OCI-LY1 (cell line): ENCODE results near the gene CFAP77.

Experiments used
- H2AFZ ChIP-seq: fragments of 200-600 bp; sonication (generic), shearing (Covaris generic); 2 replicates; pipeline ENCODE4 v1.6.0; 2014; ENCODE audit warnings: antibody characterized with exemption, mild to moderate bottlenecking, low read length
- H3F3A ChIP-seq: fragments of 200-600 bp; sonication (generic), shearing (Covaris generic); 2 replicates; pipeline ENCODE4 v1.6.0; 2014; ENCODE audit warnings: mild to moderate bottlenecking, antibody characterized with exemption, low read length, moderate library complexity; ENCODE audit not compliant: insufficient read depth
- H3K27ac ChIP-seq: fragments of 200-600 bp; sonication (generic); 2 replicates; pipeline ENCODE4 v1.5.1; 2014; ENCODE audit warnings: low read length, mixed run types, mild to moderate bottlenecking, low read depth; ENCODE audit not compliant: poor library complexity, severe bottlenecking
- H3K27me3 ChIP-seq: fragments of 200-600 bp; sonication (generic); 2 replicates; pipeline ENCODE4 v1.6.0; 2014; ENCODE audit warnings: antibody characterized with exemption, mild to moderate bottlenecking, low read length, moderate library complexity; ENCODE audit not compliant: insufficient read depth
- H3K36me3 ChIP-seq: fragments of 200-600 bp; sonication (generic); 2 replicates; pipeline ENCODE4 v1.6.1; 2014; ENCODE audit warnings: mild to moderate bottlenecking, antibody characterized with exemption, low read length, moderate library complexity, mixed read lengths; ENCODE audit not compliant: insufficient read depth
- H3K4me1 ChIP-seq: fragments of 200-600 bp; sonication (generic); 2 replicates; pipeline ENCODE4 v1.5.1; 2014; ENCODE audit warnings: mild to moderate bottlenecking, low read length, moderate library complexity; ENCODE audit not compliant: insufficient read depth, severe bottlenecking
- H3K4me2 ChIP-seq: fragments of 200-600 bp; sonication (generic), shearing (Covaris generic); 2 replicates; pipeline ENCODE4 v1.6.1; 2014; ENCODE audit warnings: low read length
- H3K4me3 ChIP-seq: fragments of 200-600 bp; sonication (generic); 2 replicates; pipeline ENCODE4 v1.5.1; 2014; ENCODE audit warnings: low read length, low read depth, mild to moderate bottlenecking, mixed read lengths; ENCODE audit not compliant: poor library complexity, severe bottlenecking
- H3K79me2 ChIP-seq: fragments of 200-600 bp; shearing (Covaris generic); 2 replicates; pipeline ENCODE4 v1.6.1; 2016; ENCODE audit warnings: mixed run types, low read length, mixed read lengths; ENCODE audit not compliant: insufficient read depth
- H3K9ac ChIP-seq: fragments of 200-600 bp; sonication (generic), shearing (Covaris generic); 2 replicates; pipeline ENCODE4 v1.6.1; 2014; ENCODE audit warnings: mild to moderate bottlenecking, low read length, mixed read lengths
- H3K9me2 ChIP-seq: fragments of 200-600 bp; sonication (generic), shearing (Covaris generic); 2 replicates; pipeline ENCODE4 v1.6.1; 2014; ENCODE audit warnings: low read depth, mild to moderate bottlenecking, low read length, mixed read lengths
- H3K9me3 ChIP-seq: fragments of 200-600 bp; shearing (Covaris generic); 2 replicates; pipeline ENCODE4 v1.6.1; 2014; ENCODE audit warnings: low read length, mixed read lengths
- H4K20me1 ChIP-seq: fragments of 200-600 bp; sonication (generic), shearing (Covaris generic); 2 replicates; pipeline ENCODE4 v1.6.0; 2016; ENCODE audit warnings: mild to moderate bottlenecking, low read length; ENCODE audit not compliant: insufficient read depth
- EZH2 ChIP-seq: fragments of 200-600 bp; sonication (generic), shearing (Covaris generic); IDR thresholded peaks from 2 replicates; pipeline ENCODE4 v1.8.0; 2017; ENCODE audit warnings: borderline replicate concordance, mixed run types, mild to moderate bottlenecking, antibody characterized with exemption, low read length, moderate library complexity, mixed read lengths
- TF ChIP-seq, protein P1 (sequence below): fragments of 200-600 bp; sonication (generic), shearing (Covaris generic); IDR thresholded peaks from 2 replicates; pipeline ENCODE4 v1.5.1; 2017; ENCODE audit warnings: mild to moderate bottlenecking, antibody characterized with exemption, low read length, moderate library complexity, mixed read lengths

CFAP77 gene

DNA sequence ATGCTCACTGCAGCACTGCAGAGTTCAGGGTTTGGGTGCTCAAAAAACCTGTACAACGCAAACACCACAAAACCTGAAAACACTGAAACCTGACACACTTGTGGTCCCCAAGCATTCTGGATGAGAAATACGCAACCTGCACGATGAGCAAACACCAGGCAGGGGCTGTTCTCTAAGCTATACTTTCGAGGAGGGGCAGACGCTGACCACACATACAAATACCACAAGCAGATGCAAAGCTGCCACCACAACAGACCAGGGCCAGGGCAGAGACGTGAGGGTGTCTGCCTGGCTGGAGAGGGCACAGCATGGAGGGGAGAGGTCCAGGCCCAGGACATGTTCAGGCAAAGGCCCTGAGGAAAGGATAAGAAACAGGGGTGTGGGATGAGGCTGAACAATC is 195.4 kb downstream of the CFAP77 start:
- Histone ChIP-seq H3K27me3 (no peaks in the 10 kb centered on the region), H2AFZ (no peak overlapping the region), H3K36me3 (peaks cover 49% of the 10 kb centered on the region; the same call in 1 of the 2 replicates), H3K4me1 (no peaks in the 10 kb centered on the region), H3K9ac (no peak overlapping the region), H4K20me1 (no peaks in the 10 kb centered on the region), H3K9me3 (no peaks in the 10 kb centered on the region), H3K9me2 (no peaks in the 10 kb centered on the region), H3K27ac (no peak overlapping the region), H3F3A (no peaks in the 10 kb centered on the region), H3K79me2 (no peaks in the 10 kb centered on the region), H3K4me2 (no peak overlapping the region), H3K4me3 (no peak overlapping the region)
- TF ChIP-seq EZH2, result no peak
- TF ChIP-seq, protein P1, sequence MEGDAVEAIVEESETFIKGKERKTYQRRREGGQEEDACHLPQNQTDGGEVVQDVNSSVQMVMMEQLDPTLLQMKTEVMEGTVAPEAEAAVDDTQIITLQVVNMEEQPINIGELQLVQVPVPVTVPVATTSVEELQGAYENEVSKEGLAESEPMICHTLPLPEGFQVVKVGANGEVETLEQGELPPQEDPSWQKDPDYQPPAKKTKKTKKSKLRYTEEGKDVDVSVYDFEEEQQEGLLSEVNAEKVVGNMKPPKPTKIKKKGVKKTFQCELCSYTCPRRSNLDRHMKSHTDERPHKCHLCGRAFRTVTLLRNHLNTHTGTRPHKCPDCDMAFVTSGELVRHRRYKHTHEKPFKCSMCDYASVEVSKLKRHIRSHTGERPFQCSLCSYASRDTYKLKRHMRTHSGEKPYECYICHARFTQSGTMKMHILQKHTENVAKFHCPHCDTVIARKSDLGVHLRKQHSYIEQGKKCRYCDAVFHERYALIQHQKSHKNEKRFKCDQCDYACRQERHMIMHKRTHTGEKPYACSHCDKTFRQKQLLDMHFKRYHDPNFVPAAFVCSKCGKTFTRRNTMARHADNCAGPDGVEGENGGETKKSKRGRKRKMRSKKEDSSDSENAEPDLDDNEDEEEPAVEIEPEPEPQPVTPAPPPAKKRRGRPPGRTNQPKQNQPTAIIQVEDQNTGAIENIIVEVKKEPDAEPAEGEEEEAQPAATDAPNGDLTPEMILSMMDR, result no peak

DNA sequence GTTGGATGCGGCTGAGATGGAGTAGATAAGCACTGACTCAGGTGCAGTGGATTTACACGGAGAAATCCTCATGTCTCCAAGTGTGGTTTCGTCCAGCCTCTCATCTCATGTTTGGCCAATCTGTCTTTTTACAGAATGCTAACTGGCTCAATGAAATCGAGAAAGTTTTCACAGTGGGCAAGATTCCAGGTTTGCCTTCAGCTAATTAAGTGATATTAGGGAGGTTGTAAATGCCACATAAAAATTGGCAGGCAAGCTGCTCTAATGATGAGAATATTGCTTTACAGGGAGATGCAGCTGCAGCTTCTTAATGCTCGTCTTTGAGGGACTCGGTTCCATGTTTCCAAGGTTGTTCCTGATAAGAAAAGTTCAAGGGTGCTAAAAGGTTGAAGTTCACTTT is 196.1 kb downstream of the CFAP77 start:
- Histone ChIP-seq H3K4me3 (no peak overlapping the region), H3K27ac (no peak overlapping the region), H3K4me1 (no peaks in the 10 kb centered on the region), H3K36me3 (peaks cover 53% of the 10 kb centered on the region; the same call in 1 of the 2 replicates), H3F3A (no peaks in the 10 kb centered on the region), H3K9me2 (no peaks in the 10 kb centered on the region), H4K20me1 (no peaks in the 10 kb centered on the region), H2AFZ (no peak overlapping the region), H3K27me3 (no peaks in the 10 kb centered on the region), H3K79me2 (no peaks in the 10 kb centered on the region), H3K9ac (no peak overlapping the region), H3K4me2 (no peak overlapping the region), H3K9me3 (no peaks in the 10 kb centered on the region)
- TF ChIP-seq, protein P1, result no peak
- TF ChIP-seq EZH2, result no peak

DNA sequence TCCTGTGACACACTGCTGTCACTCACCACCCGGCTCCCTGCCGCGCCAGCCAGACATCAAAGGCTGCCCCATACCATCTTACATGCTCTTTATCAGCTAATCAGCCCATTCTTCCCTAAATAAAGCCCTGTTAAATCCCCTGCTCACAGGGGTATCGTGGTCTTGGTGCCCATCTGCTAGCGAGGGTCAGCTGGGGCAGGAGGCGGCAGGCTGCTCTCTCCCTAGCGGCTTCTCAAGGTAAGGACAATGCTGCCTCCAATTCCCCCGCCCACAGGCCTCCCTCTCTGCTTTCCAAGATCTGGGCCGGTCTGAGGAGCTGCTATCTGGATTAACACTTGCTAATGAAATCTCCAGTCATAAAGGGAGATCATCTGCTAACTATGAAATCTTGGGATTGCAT is 199.2 kb downstream of the CFAP77 start:
- no peak overlapping the region for H3K27ac ChIP-seq

DNA sequence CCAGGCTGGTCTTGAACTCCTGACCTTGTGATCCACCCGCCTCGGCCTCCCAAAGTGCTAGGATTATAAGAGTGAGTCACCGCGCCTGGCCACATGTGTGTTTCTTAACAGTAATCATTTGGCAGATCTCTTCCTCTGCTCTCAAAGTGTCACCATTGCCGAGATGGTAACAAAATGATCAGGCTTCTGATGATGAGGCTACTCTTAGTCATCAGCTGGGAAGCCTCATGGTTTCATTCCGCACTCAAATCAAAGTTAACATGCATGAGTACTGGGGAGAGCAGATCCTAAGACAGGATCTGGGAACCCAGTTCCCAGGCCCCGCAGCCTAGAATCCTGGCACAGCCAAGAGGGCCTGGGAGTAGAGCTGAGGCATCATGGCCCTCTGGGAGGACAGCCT is 199.8 kb downstream of the CFAP77 start:
- Histone ChIP-seq H4K20me1 (no peaks in the 10 kb centered on the region), H3K4me3 (no peak overlapping the region), H3K9ac (no peak overlapping the region), H3K4me2 (no peak overlapping the region), H3K27ac (no peak overlapping the region), H3K27me3 (no peaks in the 10 kb centered on the region), H3K4me1 (no peaks in the 10 kb centered on the region), H3K79me2 (no peaks in the 10 kb centered on the region), H3K9me2 (no peaks in the 10 kb centered on the region), H2AFZ (no peak overlapping the region), H3F3A (no peaks in the 10 kb centered on the region), H3K36me3 (peaks cover 72% of the 10 kb centered on the region), H3K9me3 (no peaks in the 10 kb centered on the region)
- TF ChIP-seq EZH2, result no peak
- TF ChIP-seq, protein P1, result no peak

More for the DNA sequence above, 199.2 kb downstream of the CFAP77 start:
- Histone ChIP-seq H3K4me3 (no peak overlapping the region), H4K20me1 (no peaks in the 10 kb centered on the region), H3K4me2 (no peak overlapping the region), H3K9me3 (no peaks in the 10 kb centered on the region), H3K36me3 (peaks cover 69% of the 10 kb centered on the region), H2AFZ (no peak overlapping the region), H3K9me2 (no peaks in the 10 kb centered on the region), H3K27me3 (no peaks in the 10 kb centered on the region), H3F3A (no peaks in the 10 kb centered on the region), H3K4me1 (no peaks in the 10 kb centered on the region), H3K79me2 (no peaks in the 10 kb centered on the region), H3K9ac (no peak overlapping the region)
- no peak for TF ChIP-seq EZH2
